ENCODE measurements around the gene NLRX1.
"Not testable (repeated sequence)": the region's sequence is repeated elsewhere in the genome, so short reads cannot be mapped to it uniquely, and the experiment has no call there.

The NLRX1 gene

GRCh38 chr11:119196833-119197483 is 28.4 kb downstream of the NLRX1 start:
- no peak overlapping the region for H3K4me3 ChIP-seq
- H3K27me3 ChIP-seq (ENCODE audit: low read depth), result no peaks in the 10 kb centered on the region
- no peaks in the 10 kb centered on the region for H3K36me3 ChIP-seq (replicated peaks)
- in situ Hi-C loops (cut with MboI; ENCODE audit: low sequenced_read_pairs), result loop anchor here (5.0 kb wide), 1 partner anchor 95 kb away; the partner anchor contains the start of gene DPAGT1
- H3K9me3 ChIP-seq, result no peaks in the 10 kb centered on the region; the same call in 1 of the 2 replicates
- DNase-seq (ENCODE audit: low spot score in 2 of 2), result peak; percentile 76 to 82
- no peaks in the 10 kb centered on the region for H3K4me1 ChIP-seq

DNA sequence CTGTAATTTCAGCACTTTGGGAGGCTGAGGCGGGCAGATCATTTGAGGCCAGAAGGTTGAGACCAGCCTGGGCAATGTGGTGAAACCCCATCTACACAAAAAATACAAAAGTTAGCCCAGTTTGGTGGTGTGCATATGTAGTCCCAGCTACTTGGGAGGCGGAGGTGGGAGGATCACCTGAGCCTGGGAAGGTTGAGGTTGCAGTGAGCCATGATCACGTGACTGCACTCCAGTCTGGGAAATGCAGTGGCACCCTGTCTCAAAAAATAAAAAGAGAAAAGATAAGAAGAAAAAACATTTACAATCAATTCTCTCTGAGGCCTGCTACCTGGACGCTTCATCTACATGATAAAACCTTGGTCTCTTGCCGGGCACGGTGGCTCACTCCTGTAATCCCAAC is 30.4 kb downstream of the NLRX1 start:
- Histone ChIP-seq H3K4me3 (no peak overlapping the region), H3K4me1 (no peaks in the 10 kb centered on the region), H3K27me3 (ENCODE audit: low read depth) (no peaks in the 10 kb centered on the region), H3K36me3 (replicated peaks) (no peaks in the 10 kb centered on the region), H3K9me3 (no peaks in the 10 kb centered on the region; the same call in 1 of the 2 replicates)
- no peak for DNase-seq (ENCODE audit: low spot score in 2 of 2)
- in situ Hi-C loops (cut with MboI; ENCODE audit: low sequenced_read_pairs), result loop anchor here (5.0 kb wide), 1 partner anchor 97 kb away; the partner anchor contains the start of gene DPAGT1

DNA sequence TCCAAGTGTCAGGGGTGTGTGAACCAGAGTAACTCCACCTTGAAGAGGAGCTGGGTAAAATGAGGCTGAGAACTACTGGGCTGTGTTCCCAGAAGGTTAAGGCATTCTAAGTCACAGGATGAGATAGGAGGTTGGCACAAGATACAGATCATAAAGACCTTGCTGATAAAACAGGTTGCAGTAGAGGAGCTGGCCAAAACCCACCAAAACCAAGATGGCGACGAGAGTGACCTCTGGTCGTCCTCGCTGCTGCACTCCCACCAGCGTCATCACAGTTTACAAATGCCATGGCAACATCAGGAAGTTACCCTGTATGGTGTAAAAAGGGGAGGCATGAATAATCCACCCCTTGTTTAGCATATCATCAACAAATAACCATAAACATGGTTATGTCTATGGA is 32.7 kb downstream of the NLRX1 start:
- H3K36me3 ChIP-seq (replicated peaks); H3K4me1 ChIP-seq; H3K4me3 ChIP-seq; H3K27me3 ChIP-seq (ENCODE audit: low read depth); DNase-seq (ENCODE audit: low spot score in 2 of 2); in situ Hi-C loops (cut with MboI; ENCODE audit: low sequenced_read_pairs); H3K9me3 ChIP-seq: not testable (repeated sequence)

DNA sequence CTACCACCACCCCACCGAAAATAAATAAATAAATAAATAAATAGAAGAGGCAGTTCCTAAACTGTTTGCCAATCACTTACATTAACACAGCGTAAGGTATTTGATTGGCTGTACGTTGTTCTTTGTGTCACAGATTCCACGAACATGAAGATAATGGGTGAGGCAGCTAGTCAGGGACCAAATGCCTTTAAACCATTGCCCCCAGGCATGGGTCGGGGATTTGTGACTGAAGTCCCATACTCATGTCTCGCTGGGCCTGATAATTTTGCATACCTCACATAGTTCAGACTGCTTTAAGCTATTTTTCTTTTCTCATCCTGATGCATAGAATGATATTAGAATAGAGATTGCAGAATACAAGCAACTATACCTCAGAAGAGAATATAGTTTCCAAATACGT is 34.0 kb downstream of the NLRX1 start:
- Histone ChIP-seq H3K9me3 (no peaks in the 10 kb centered on the region), H3K4me3 (no peak overlapping the region), H3K27me3 (ENCODE audit: low read depth) (no peaks in the 10 kb centered on the region), H3K36me3 (replicated peaks) (no peaks in the 10 kb centered on the region), H3K4me1 (peaks cover 7% of the 10 kb centered on the region)
- no peak for DNase-seq (ENCODE audit: low spot score in 2 of 2)
- in situ Hi-C loops (cut with MboI; ENCODE audit: low sequenced_read_pairs), result no loop called here

DNA sequence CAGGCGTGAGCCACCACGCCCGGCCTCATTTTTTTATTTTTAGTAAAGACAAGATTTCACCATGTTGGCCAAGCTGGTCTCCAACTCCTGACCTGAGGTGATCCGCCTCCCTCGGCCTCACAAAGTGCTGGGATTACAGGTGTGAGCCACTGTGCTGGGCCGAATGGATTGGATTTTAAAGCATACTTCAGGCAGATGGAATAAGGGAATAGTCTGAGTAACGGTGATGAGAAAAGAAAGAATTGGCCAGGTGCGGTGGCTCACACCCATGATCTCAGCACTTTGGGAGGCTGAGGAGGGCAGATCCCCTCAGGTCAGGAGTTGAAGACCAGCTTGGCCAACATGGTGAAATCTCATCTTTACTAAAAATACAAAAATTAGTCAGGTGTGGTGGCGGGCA is 35.5 kb downstream of the NLRX1 start:
- Histone ChIP-seq H3K4me1 (peaks cover 13% of the 10 kb centered on the region), H3K9me3 (no peaks in the 10 kb centered on the region), H3K4me3 (no peak overlapping the region), H3K27me3 (ENCODE audit: low read depth) (no peaks in the 10 kb centered on the region), H3K36me3 (replicated peaks) (no peaks in the 10 kb centered on the region)
- DNase-seq (ENCODE audit: low spot score in 2 of 2), result no peak
- in situ Hi-C loops (cut with MboI; ENCODE audit: low sequenced_read_pairs), result no loop called here

GRCh38 chr11:119205080-119205479 is 36.6 kb downstream of the NLRX1 start:
- Histone ChIP-seq H3K9me3 (no peaks in the 10 kb centered on the region), H3K36me3 (replicated peaks) (no peaks in the 10 kb centered on the region), H3K4me1 (peaks cover 13% of the 10 kb centered on the region), H3K4me3 (no peak overlapping the region), H3K27me3 (ENCODE audit: low read depth) (no peaks in the 10 kb centered on the region)
- in situ Hi-C loops (cut with MboI; ENCODE audit: low sequenced_read_pairs), result no loop called here
- no peak for DNase-seq (ENCODE audit: low spot score in 2 of 2)

- H3K4me1 ChIP-seq, result peaks cover 13% of the 10 kb centered on the region
- H3K36me3 ChIP-seq (replicated peaks), result no peaks in the 10 kb centered on the region
- in situ Hi-C loops (cut with MboI; ENCODE audit: low sequenced_read_pairs), result no loop called here
- no peaks in the 10 kb centered on the region for H3K9me3 ChIP-seq
- H3K4me3 ChIP-seq, result peak within 1 kb of the TSS; percentile 98
- peak; percentile 88 to 98 for DNase-seq (ENCODE audit: low spot score in 2 of 2)
- no peaks in the 10 kb centered on the region for H3K27me3 ChIP-seq (ENCODE audit: low read depth)
These were observed 37.3 kb downstream of the NLRX1 start, which contains the start of gene CBL for GRCh38 chr11:119205574-119206510. TSS of gene CBL (plus strand) at chr11:119206339. CDS start at chr11:119206418, 79 bp downstream.

- H3K36me3 ChIP-seq (replicated peaks), result no peaks in the 10 kb centered on the region
- peak; percentile 40 to 66 for DNase-seq (ENCODE audit: low spot score in 2 of 2)
- no peaks in the 10 kb centered on the region for H3K27me3 ChIP-seq (ENCODE audit: low read depth)
- peaks cover 13% of the 10 kb centered on the region for H3K4me1 ChIP-seq
- H3K4me3 ChIP-seq, result peak overlapping the region; percentile 98
- no peaks in the 10 kb centered on the region for H3K9me3 ChIP-seq
- in situ Hi-C loops (cut with MboI; ENCODE audit: low sequenced_read_pairs), result no loop called here
These were observed 38.2 kb downstream of the NLRX1 start for GRCh38 chr11:119206511-119207414.

DNA sequence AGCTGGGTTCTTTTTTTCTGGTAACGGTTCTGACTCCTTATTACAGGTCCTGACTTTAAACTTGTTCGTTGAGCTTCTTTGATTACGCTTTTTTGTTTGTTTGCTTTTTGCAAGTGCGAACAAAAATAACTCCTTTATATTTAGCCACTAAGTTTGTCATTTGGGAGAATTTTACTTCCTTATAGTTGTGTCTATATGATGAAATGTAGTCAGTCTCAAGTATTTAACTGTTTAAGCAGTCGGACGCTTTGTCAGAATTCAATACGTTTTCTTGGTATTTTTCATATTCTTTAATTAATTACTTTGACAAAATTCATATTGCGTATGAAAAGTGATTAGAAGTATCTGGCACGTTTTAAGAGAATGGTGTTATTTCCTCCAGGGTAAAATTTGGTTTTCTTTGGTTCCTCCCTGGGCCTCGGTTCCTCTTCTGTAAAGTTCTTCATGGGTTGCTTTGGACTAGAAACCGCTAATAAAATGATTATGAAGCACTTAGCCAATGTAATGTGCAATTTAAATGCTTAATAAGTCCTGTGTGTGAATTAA is 39.0 kb downstream of the NLRX1 start:
- no peaks in the 10 kb centered on the region for H3K36me3 ChIP-seq (replicated peaks)
- H3K4me1 ChIP-seq, result peaks cover 13% of the 10 kb centered on the region
- no peak for DNase-seq (ENCODE audit: low spot score in 2 of 2)
- in situ Hi-C loops (cut with MboI; ENCODE audit: low sequenced_read_pairs), result no loop called here
- H3K4me3 ChIP-seq, result peak overlapping the region; percentile 98
- no peaks in the 10 kb centered on the region for H3K27me3 ChIP-seq (ENCODE audit: low read depth)
- H3K9me3 ChIP-seq, result no peaks in the 10 kb centered on the region

- DNase-seq (ENCODE audit: low spot score in 2 of 2), result no peak
- no peak overlapping the region for H3K4me3 ChIP-seq
- peaks cover 13% of the 10 kb centered on the region for H3K4me1 ChIP-seq
These were observed 40.7 kb downstream of the NLRX1 start for GRCh38 chr11:119209186-119209585.

GRCh38 chr11:119210050-119210449 is 41.5 kb downstream of the NLRX1 start:
- no peak for DNase-seq (ENCODE audit: low spot score in 2 of 2)
- H3K27me3 ChIP-seq (ENCODE audit: low read depth), result no peaks in the 10 kb centered on the region
- H3K36me3 ChIP-seq (replicated peaks), result no peaks in the 10 kb centered on the region
- in situ Hi-C loops (cut with MboI; ENCODE audit: low sequenced_read_pairs), result no loop called here
- H3K9me3 ChIP-seq, result no peaks in the 10 kb centered on the region
- peaks cover 13% of the 10 kb centered on the region for H3K4me1 ChIP-seq
- H3K4me3 ChIP-seq, result no peak overlapping the region

More at GRCh38 chr11:119209186-119209585, 40.7 kb downstream of the NLRX1 start:
- in situ Hi-C loops (cut with MboI; ENCODE audit: low sequenced_read_pairs), result no loop called here
- no peaks in the 10 kb centered on the region for H3K27me3 ChIP-seq (ENCODE audit: low read depth)
- H3K9me3 ChIP-seq, result no peaks in the 10 kb centered on the region
- H3K36me3 ChIP-seq (replicated peaks), result no peaks in the 10 kb centered on the region

DNA sequence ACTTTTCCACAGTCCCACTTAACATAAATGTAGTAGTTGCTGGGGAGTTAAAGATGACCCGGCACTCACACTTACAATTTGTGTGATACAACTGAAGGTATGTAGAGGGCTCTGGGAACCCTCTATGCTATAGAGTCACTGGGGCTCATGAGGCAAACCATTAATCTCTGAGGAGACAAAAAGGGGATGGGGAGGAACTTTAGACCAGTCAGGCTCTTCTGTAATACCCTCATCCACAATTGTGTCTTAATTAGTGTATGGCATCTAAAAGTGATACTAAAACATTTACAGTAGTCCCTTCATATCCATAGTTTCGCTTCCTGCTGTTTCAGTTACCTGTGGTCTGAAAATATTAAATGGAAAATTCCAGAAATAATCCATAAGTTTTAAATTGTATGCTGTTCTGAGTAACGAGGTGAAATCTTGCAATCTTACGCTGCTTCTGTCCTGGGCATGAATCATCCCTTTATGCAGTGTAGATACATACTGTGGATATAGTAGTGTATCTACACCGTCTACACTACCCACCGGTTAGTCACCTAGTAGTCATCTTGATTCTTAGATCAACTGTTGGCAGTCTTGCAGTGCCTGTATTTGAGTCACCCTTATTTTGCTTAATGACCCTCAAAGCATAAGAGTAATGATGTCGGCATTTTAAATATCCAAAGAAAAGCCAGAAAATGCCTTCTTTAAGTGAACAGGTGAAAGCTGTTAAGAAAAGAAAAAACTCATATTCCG is 49.8 kb downstream of the NLRX1 start:
- no peaks in the 10 kb centered on the region for H3K27me3 ChIP-seq (ENCODE audit: low read depth)
- no peak overlapping the region for H3K4me3 ChIP-seq
- no peaks in the 10 kb centered on the region for H3K9me3 ChIP-seq
- H3K36me3 ChIP-seq (replicated peaks), result no peaks in the 10 kb centered on the region
- DNase-seq (ENCODE audit: low spot score in 2 of 2), result no peak
- peaks cover 8% of the 10 kb centered on the region for H3K4me1 ChIP-seq
- in situ Hi-C loops (cut with MboI; ENCODE audit: low sequenced_read_pairs), result no loop called here
